Stimulated activated CD8-positive, alpha-beta memory T cell treated with anti-CD3 and anti-CD28 coated beads, Interleukin-12 subunit alpha, Interleukin-12 subunit beta, amount 100 ng/mL, for 1 hour (primary cell): ENCODE results near the gene ULK1.

Experiments
- DNase-seq: peaks from one replicate; pipeline ENCODE4 v3.0.0-alpha.2; 2020; ENCODE audit warnings: low read depth

Gene ULK1

GRCh38 chr12:131908092-131909080 lies 14.0 kb downstream of the ULK1 start:
- DNase-seq: no peak

GRCh38 chr12:131909081-131909751 lies 14.8 kb downstream of the ULK1 start:
- DNase-seq: no peak

GRCh38 chr12:131909752-131910219 lies 15.4 kb downstream of the ULK1 start:
- no peak for DNase-seq

GRCh38 chr12:131910302-131911027 lies 16.0 kb downstream of the ULK1 start:
- DNase-seq: no peak

GRCh38 chr12:131911028-131911650 lies 16.7 kb downstream of the ULK1 start:
- DNase-seq: no peak

GRCh38 chr12:131911851-131912477 lies 17.5 kb downstream of the ULK1 start:
- DNase-seq: no peak

GRCh38 chr12:131912518-131913274 lies 18.3 kb downstream of the ULK1 start:
- DNase-seq: no peak

GRCh38 chr12:131913666-131914065 lies 19.2 kb downstream of the ULK1 start:
- no peak for DNase-seq

GRCh38 chr12:131914179-131914702 lies 19.8 kb downstream of the ULK1 start:
- DNase-seq: no peak

- DNase-seq: no peak
These were observed 20.7 kb downstream of the ULK1 start for GRCh38 chr12:131915000-131915689.

- no peak for DNase-seq
These were observed 21.4 kb downstream of the ULK1 start for GRCh38 chr12:131915823-131916222.

GRCh38 chr12:131916306-131917138 lies 22.1 kb downstream of the ULK1 start:
- DNase-seq: no peak

- DNase-seq: no peak
These were observed 22.8 kb downstream of the ULK1 start for GRCh38 chr12:131917139-131917710.

GRCh38 chr12:131917711-131918306 lies 23.4 kb downstream of the ULK1 start:
- DNase-seq: no peak

GRCh38 chr12:131918311-131919050 lies 24.1 kb downstream of the ULK1 start:
- no peak for DNase-seq

GRCh38 chr12:131919051-131919347 lies 24.6 kb downstream of the ULK1 start:
- DNase-seq: no peak

- DNase-seq: no peak
These were observed 25.1 kb downstream of the ULK1 start for GRCh38 chr12:131919366-131920156.
